ENCODE data around the gene PDE6A. TPM values are rescaled to one million over a fixed set of nuclear protein-coding genes. Genes with fewer than 3 reads are reported as not detected.
A peak's percentile ranks its signal among the peaks of the same experiment; 100 is the strongest.

PDE6A gene
- total and polyA plus RNA-seq, 9 of the 15 experiments (the other 6 are each of a cell fraction or from before 2014, with no cell fraction given): 0.01 to 0.04 (median 0.01) TPM; not detected in 6

- Histone ChIP-seq H3K4me3 (no peak overlapping the region), H3K27me3 (ENCODE audit: control insufficient read depth in 2 of 2, insufficient read depth in 2 of 2, low read length in 2 of 2) (no peaks in the 10 kb centered on the region), H3K27ac (ENCODE audit: extremely low read depth, low read depth, low read length) (no peak overlapping the region), H2AFZ (ENCODE audit: low read depth, low read length) (no peak overlapping the region), H3K9me3 (replicated peaks; ENCODE audit: control insufficient read depth, insufficient read depth, low read depth, low read length) (no peaks in the 10 kb centered on the region), H3K4me2 (ENCODE audit: insufficient read depth, low read length) (no peak overlapping the region), H3K9ac (ENCODE audit: insufficient read depth in 1 of 2, low read depth in 2 of 2, low read length in 2 of 2) (peak overlapping the region in 1 of 2 experiments; percentile 36; a peak in 2 of 4 replicates), H3K79me2 (ENCODE audit: control insufficient read depth, insufficient read depth, low read length) (peaks cover 41% of the 10 kb centered on the region), H3K36me3 (ENCODE audit: control insufficient read depth, insufficient read depth, low read length) (peaks cover 63% of the 10 kb centered on the region; the same call in 2 of the 3 replicates), H3K9me1 (ENCODE audit: control insufficient read depth, insufficient read depth, low read length) (no peaks in the 10 kb centered on the region), H4K20me1 (replicated peaks; ENCODE audit: control insufficient read depth, insufficient read depth, low read length) (no peaks in the 10 kb centered on the region), H3K4me1 (replicated peaks in 1 of 2; ENCODE audit: control insufficient read depth in 2 of 2, insufficient read depth in 2 of 2, low read length in 2 of 2) (0 out of 5 replicates have a peak, but pooled peaks cover 0 to 3% of the 10 kb centered on the region in 2 experiments)
- FAIRE-seq (no peak), ATAC-seq (no peak), DNase-seq (ENCODE audit: extremely low read depth in 1 of 4, low spot score in 3 of 4) (no peak)
- BruUV-seq (replicated peaks): no TSS peak
- ChIA-PET POLR2A (interaction anchor here (0.6 to 1.7 kb wide), 5 partner anchors 9 to 194 kb away, joined by 3 to 7 read pairs (median 3); no protein-coding TSS in a partner anchor), CTCF (ENCODE audit: low intra/inter-chr PET ratio) (no interaction called here)
- in situ Hi-C loops (cut with MboI) (no loop called here), intact Hi-C loops (cut with micrococcal nuclease) (no loop called here)
- 92% methylated on average over 15 of the region's 17 CpGs for WGBS (ENCODE audit: insufficient coverage, low coverage, missing lambda C conversion rate)
- TF ChIP-seq ARID2 (IDR thresholded peaks at IDR 0.05) (no peak), CCAR2 (IDR thresholded peaks at IDR 0.05; ENCODE audit: low read depth, low read length) (no peak), ZFP30 (CRISPR knock-in tag; IDR thresholded peaks at IDR 0.05; ENCODE audit: borderline replicate concordance) (no peak), FOXM1 (IDR thresholded peaks at IDR 0.05; ENCODE audit: low read depth) (no peak), FOXM1 (CRISPR knock-in tag; IDR thresholded peaks at IDR 0.05; ENCODE audit: low read depth) (no peak), POLR2A (conservative IDR thresholded peaks at IDR 0.05) (no peak), ZNF184 (CRISPR knock-in tag; IDR thresholded peaks at IDR 0.05) (no peak), ZNF277 (CRISPR knock-in tag; IDR thresholded peaks at IDR 0.05; ENCODE audit: borderline replicate concordance) (no peak), CEBPG (CRISPR knock-in tag; IDR thresholded peaks at IDR 0.05) (no peak), CEBPG (tag; conservative IDR thresholded peaks at IDR 0.05 in 1 of 2, IDR thresholded peaks at IDR 0.05 in 1 of 2) (no peak), DNMT1 (IDR thresholded peaks at IDR 0.05) (no peak), NR2C2 (CRISPR knock-in tag; IDR thresholded peaks at IDR 0.05) (no peak), NR2C2 (tag; IDR thresholded peaks at IDR 0.05) (no peak), ATF1 (CRISPR knock-in tag; IDR thresholded peaks at IDR 0.05) (no peak), ATF1 (tag; IDR thresholded peaks at IDR 0.05) (no peak), U2AF1 (optimal IDR thresholded peaks at IDR 0.05; ENCODE audit: low read depth, low read length) (no peak)
- TF ChIP-seq, protein P1, sequence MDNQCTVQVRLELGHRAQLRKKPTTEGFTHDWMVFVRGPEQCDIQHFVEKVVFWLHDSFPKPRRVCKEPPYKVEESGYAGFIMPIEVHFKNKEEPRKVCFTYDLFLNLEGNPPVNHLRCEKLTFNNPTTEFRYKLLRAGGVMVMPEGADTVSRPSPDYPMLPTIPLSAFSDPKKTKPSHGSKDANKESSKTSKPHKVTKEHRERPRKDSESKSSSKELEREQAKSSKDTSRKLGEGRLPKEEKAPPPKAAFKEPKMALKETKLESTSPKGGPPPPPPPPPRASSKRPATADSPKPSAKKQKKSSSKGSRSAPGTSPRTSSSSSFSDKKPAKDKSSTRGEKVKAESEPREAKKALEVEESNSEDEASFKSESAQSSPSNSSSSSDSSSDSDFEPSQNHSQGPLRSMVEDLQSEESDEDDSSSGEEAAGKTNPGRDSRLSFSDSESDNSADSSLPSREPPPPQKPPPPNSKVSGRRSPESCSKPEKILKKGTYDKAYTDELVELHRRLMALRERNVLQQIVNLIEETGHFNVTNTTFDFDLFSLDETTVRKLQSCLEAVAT (IDR thresholded peaks at IDR 0.05): no peak
Observed at GRCh38 chr5:149820536-149821510, 123.8 kb downstream of the PDE6A start.
